ENCODE data around the gene PTPN14.

DNA sequence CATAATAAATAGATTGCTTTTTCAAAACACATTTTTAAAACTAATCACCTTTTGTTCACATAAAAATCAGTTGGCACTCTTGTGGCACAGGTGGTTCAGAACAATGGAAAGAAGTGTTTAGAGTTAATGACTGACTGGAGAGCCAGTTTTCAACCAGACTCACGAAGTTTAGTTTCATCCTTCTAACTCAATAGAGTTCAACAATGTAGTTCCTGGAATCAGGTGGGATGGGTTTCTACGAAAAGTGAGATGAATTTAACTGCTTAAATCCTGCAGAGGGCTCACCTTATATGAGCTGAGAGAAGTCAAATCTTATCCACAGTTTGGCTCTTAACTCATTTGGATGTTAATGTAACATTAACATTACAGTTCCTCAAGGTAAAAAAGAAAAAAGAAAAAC is 153.9 kb downstream of the PTPN14 start:
- TF ChIP-seq, protein P1, sequence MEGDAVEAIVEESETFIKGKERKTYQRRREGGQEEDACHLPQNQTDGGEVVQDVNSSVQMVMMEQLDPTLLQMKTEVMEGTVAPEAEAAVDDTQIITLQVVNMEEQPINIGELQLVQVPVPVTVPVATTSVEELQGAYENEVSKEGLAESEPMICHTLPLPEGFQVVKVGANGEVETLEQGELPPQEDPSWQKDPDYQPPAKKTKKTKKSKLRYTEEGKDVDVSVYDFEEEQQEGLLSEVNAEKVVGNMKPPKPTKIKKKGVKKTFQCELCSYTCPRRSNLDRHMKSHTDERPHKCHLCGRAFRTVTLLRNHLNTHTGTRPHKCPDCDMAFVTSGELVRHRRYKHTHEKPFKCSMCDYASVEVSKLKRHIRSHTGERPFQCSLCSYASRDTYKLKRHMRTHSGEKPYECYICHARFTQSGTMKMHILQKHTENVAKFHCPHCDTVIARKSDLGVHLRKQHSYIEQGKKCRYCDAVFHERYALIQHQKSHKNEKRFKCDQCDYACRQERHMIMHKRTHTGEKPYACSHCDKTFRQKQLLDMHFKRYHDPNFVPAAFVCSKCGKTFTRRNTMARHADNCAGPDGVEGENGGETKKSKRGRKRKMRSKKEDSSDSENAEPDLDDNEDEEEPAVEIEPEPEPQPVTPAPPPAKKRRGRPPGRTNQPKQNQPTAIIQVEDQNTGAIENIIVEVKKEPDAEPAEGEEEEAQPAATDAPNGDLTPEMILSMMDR (conservative IDR thresholded peaks at IDR 0.05) = no peak
- no peak for TF ChIP-seq ZFX (IDR thresholded peaks at IDR 0.05)

All from C4-2B (cell line).